ENCODE data around the gene XRN2. TPM values are rescaled to one million over a fixed set of nuclear protein-coding genes. Genes with fewer than 3 reads are reported as not detected.

XRN2 gene
- total RNA-seq, 1 experiment from 2014 or later = 122 TPM

GRCh38 chr20:21322083-21322710 is 19.1 kb downstream of the XRN2 start:
- POLR2A ChIA-PET (ENCODE audit: low non-redundant PET) = no interaction called here
- CTCF ChIA-PET = no interaction called here
- peaks cover 10% of the 10 kb centered on the region for H3K36me3 ChIP-seq (ENCODE audit: insufficient read depth, low read length, poor library complexity, severe bottlenecking)
- intact Hi-C loops (cut with micrococcal nuclease; ENCODE audit: unreplicated experiment) = no loop called here
- DNase-seq (ENCODE audit: low spot score) = no peak
- H3K4me1 ChIP-seq (ENCODE audit: insufficient read depth, low read length, poor library complexity, severe bottlenecking) = peaks cover 5% of the 10 kb centered on the region
- H3K4me3 ChIP-seq (ENCODE audit: low read depth, low read length, poor library complexity, severe bottlenecking) = no peak overlapping the region
- no peaks in the 10 kb centered on the region for H3K27me3 ChIP-seq (replicated peaks; ENCODE audit: insufficient read depth, low read depth, low read length, poor library complexity)
- no peak for TF ChIP-seq CTCF (conservative IDR thresholded peaks at IDR 0.05; ENCODE audit: low read depth, low read length)
- no peak for TF ChIP-seq EZH2 (IDR thresholded peaks at IDR 0.05; ENCODE audit: borderline replicate concordance, low read depth, low read length, poor library complexity, severe bottlenecking)
- peaks cover 10% of the 10 kb centered on the region for H3K9me3 ChIP-seq (ENCODE audit: low read depth, low read length, poor library complexity, severe bottlenecking)
- H3K27ac ChIP-seq (ENCODE audit: low read depth, low read length, poor library complexity, severe bottlenecking) = no peak overlapping the region
- no TSS peak for BruUV-seq (replicated peaks)

- Histone ChIP-seq H3K9me3 (ENCODE audit: low read depth, low read length, poor library complexity, severe bottlenecking) (peaks cover 10% of the 10 kb centered on the region), H3K4me1 (ENCODE audit: insufficient read depth, low read length, poor library complexity, severe bottlenecking) (peaks cover 5% of the 10 kb centered on the region), H3K27ac (ENCODE audit: low read depth, low read length, poor library complexity, severe bottlenecking) (peak overlapping the region; percentile 19), H3K36me3 (ENCODE audit: insufficient read depth, low read length, poor library complexity, severe bottlenecking) (peaks cover 10% of the 10 kb centered on the region), H3K27me3 (replicated peaks; ENCODE audit: insufficient read depth, low read depth, low read length, poor library complexity) (no peaks in the 10 kb centered on the region), H3K4me3 (ENCODE audit: low read depth, low read length, poor library complexity, severe bottlenecking) (no peak overlapping the region)
- no peak for TF ChIP-seq CTCF (conservative IDR thresholded peaks at IDR 0.05; ENCODE audit: low read depth, low read length)
- intact Hi-C loops (cut with micrococcal nuclease; ENCODE audit: unreplicated experiment) = no loop called here
- BruUV-seq (replicated peaks) = no TSS peak
- ChIA-PET POLR2A (ENCODE audit: low non-redundant PET) (no interaction called here), CTCF (no interaction called here)
- no peak for DNase-seq (ENCODE audit: low spot score)
Observed at GRCh38 chr20:21322921-21323331, 19.8 kb downstream of the XRN2 start.

GRCh38 chr20:21323640-21324039 is 20.5 kb downstream of the XRN2 start:
- H3K4me3 ChIP-seq (ENCODE audit: low read depth, low read length, poor library complexity, severe bottlenecking) = no peak overlapping the region
- peaks cover 5% of the 10 kb centered on the region for H3K4me1 ChIP-seq (ENCODE audit: insufficient read depth, low read length, poor library complexity, severe bottlenecking)
- CTCF ChIA-PET = no interaction called here
- H3K27me3 ChIP-seq (replicated peaks; ENCODE audit: insufficient read depth, low read depth, low read length, poor library complexity) = no peaks in the 10 kb centered on the region
- H3K9me3 ChIP-seq (ENCODE audit: low read depth, low read length, poor library complexity, severe bottlenecking) = peaks cover 10% of the 10 kb centered on the region
- TF ChIP-seq CTCF (conservative IDR thresholded peaks at IDR 0.05; ENCODE audit: low read depth, low read length) = no peak
- peaks cover 10% of the 10 kb centered on the region for H3K36me3 ChIP-seq (ENCODE audit: insufficient read depth, low read length, poor library complexity, severe bottlenecking)
- no TSS peak for BruUV-seq (replicated peaks)
- intact Hi-C loops (cut with micrococcal nuclease; ENCODE audit: unreplicated experiment) = no loop called here
- POLR2A ChIA-PET (ENCODE audit: low non-redundant PET) = no interaction called here
- DNase-seq (ENCODE audit: low spot score) = peak; percentile 52
- peak overlapping the region; percentile 19 for H3K27ac ChIP-seq (ENCODE audit: low read depth, low read length, poor library complexity, severe bottlenecking)

All from A673 (cell line).